HepG2 (cell line): Measurements from ENCODE around the gene NUBP2.

Experiments used
- FOXM1 ChIP-seq: sonication (generic); formaldehyde crosslinking; IDR thresholded peaks from 2 replicates; pipeline ENCODE4 v1.5.0; 2020; ENCODE audit warnings: missing genetic modification reagents
- KLF16 ChIP-seq, 2 experiments: sonication (generic) in 1 of 2; formaldehyde crosslinking in 1 of 2; IDR thresholded peaks; 2 replicates each; pipeline versions ENCODE4 v1.6.1 to v1.8.0; 2016 to 2023; ENCODE audit warnings: missing genetic modification reagents in 2 of 2, missing compliant biosample characterization in 1 of 2
- MZF1 ChIP-seq: sonication (generic); formaldehyde crosslinking; IDR thresholded peaks from 2 replicates; pipeline ENCODE4 v1.8.1; 2023; ENCODE audit warnings: mild to moderate bottlenecking, missing genetic modification reagents, borderline replicate concordance
- PTBP1 ChIP-seq: fragments of 200-400 bp; formaldehyde crosslinking; IDR thresholded peaks from 2 replicates; pipeline ENCODE4 v1.6.1; 2018; ENCODE audit warnings: low read length, low read depth; ENCODE audit not compliant: poor library complexity, severe bottlenecking
- SNAI1 ChIP-seq: sonication (generic); formaldehyde crosslinking; IDR thresholded peaks from 2 replicates; pipeline ENCODE4 v1.5.0; 2020; ENCODE audit warnings: mild to moderate bottlenecking, missing genetic modification reagents, borderline replicate concordance
- TFDP2 ChIP-seq: sonication (generic); formaldehyde crosslinking; IDR thresholded peaks from 2 replicates; pipeline ENCODE4 v1.4.0; 2020; ENCODE audit warnings: missing genetic modification reagents

GRCh38 chr16:1808691-1809090, 25.9 kb downstream of the NUBP2 start:
- no peak for TF ChIP-seq FOXM1
- TF ChIP-seq KLF16 (CRISPR knock-in tag; IDR thresholded peaks at IDR 0.05) = no peak
- no peak for TF ChIP-seq TFDP2
- no peak for TF ChIP-seq MZF1 (CRISPR knock-in tag)
- TF ChIP-seq PTBP1 = no peak
- no peak for TF ChIP-seq SNAI1 (CRISPR knock-in tag)
